ENCODE data around the gene BATF.

BATF gene, protein sequence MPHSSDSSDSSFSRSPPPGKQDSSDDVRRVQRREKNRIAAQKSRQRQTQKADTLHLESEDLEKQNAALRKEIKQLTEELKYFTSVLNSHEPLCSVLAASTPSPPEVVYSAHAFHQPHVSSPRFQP

GRCh38 chr14:75522224-75522982, at the start of gene BATF:
TSS of gene BATF (plus strand) at chr14:75522469. CDS start at chr14:75522683, 214 bp downstream.
- no peak for DNase-seq (ENCODE audit: low read depth, low spot score)

- peak; percentile 67 for DNase-seq (ENCODE audit: low read depth, low spot score)
Observed at GRCh38 chr14:75474127-75474526, 48.1 kb upstream of the BATF start.

GRCh38 chr14:75476274-75476995, 45.8 kb upstream of the BATF start:
- DNase-seq (ENCODE audit: low read depth, low spot score): peak; percentile 49

GRCh38 chr14:75477881-75478280, 44.4 kb upstream of the BATF start:
- DNase-seq (ENCODE audit: low read depth, low spot score): no peak

DNA sequence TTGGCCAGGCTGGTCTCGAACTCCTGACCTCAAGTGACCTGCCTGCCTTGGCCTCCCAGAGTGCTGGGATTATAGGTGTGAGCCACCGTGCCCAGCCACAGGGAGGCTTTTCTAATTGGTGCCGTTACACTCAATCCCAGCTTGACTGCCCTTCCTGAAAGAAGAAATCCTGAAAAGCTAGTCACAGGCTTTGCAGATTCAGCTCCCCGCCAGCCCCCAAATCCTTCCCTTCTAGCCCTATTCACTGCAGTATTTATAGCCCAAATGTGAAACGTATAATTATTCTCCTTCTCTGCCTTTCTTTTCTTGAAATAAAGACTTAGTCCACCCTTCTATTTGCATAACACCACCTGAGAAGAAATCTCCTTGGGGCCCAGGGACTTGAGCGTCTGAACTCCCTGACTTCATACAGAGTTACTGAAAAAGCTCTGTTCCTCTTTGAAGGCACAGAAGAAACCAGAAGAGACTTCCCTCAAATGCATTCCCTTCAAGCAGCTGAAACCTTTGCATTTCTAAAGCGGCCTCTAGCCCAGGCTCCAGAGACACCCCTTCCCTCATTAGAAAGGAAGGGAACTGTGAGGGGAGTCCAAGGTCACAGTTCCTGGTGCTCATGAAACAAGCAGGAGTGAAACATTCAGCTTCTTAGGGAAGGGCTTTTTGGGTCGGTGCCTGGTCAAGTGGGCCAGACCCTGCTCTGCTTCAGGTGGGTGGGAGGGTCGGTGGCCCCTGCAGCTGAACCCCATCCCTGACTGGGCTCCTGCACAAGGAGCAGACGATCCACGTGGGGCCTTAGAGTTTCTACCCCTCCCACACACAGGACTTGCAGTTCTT, 42.3 kb upstream of the BATF start:
- DNase-seq (ENCODE audit: low read depth, low spot score): peak; percentile 54

DNA sequence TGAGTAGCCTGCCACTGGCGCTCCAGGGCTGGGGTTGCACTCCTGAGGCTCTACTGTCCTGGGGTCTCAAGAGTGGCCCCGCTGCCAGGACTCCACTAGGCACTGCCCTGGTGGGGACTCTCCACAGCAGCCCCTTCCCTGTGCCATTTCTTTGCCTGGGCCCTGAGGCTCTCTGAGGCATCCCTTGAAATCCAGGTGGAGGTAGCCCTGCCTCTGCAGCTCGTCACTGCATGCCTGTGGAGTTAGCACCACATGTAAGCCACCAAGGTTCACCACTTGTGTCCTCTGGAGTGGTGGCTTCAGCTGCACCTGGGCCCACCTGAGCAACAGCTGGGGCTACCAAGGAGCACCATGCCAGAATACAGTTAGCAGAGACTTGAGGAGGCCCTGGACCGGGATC, 39.9 kb upstream of the BATF start:
- no peak for DNase-seq (ENCODE audit: low read depth, low spot score)

DNA sequence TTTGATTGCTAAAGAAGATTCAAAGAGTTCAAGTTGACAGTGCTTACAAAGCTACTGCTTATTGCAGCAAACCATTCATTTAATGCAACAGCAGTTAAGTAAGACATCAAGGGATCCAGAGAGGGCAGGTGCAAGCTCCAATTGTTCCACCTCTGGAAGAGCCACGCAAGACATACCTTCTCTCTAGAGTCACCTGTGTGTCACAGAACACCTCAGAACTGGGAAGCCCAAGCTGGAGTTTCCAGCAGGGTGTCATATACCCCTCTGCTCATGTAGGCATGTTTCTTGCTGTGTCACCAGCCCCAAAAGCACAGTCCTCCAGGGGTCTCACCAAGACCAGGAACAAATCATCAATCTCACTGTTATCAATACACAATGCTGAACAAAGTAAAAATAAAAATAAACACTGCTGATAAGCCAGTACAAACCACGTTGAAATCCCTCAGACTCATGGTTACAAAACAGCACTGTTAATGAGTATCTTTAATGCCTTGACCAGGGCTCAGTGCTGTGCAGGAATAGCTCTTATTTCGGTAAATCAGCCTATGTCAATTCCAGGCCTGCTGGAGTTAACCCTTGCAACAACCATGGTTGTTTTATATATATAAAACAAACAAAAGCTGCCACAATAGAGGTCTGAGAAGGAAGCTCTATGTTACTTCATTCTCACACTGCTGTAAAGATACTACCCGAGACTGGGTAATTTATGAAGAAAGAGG, 37.4 kb upstream of the BATF start:
- no peak for DNase-seq (ENCODE audit: low read depth, low spot score)

- no peak for DNase-seq (ENCODE audit: low read depth, low spot score)
Observed at GRCh38 chr14:75486318-75486717, 36.0 kb upstream of the BATF start.

GRCh38 chr14:75487155-75487671, 35.1 kb upstream of the BATF start:
- no peak for DNase-seq (ENCODE audit: low read depth, low spot score)

DNA sequence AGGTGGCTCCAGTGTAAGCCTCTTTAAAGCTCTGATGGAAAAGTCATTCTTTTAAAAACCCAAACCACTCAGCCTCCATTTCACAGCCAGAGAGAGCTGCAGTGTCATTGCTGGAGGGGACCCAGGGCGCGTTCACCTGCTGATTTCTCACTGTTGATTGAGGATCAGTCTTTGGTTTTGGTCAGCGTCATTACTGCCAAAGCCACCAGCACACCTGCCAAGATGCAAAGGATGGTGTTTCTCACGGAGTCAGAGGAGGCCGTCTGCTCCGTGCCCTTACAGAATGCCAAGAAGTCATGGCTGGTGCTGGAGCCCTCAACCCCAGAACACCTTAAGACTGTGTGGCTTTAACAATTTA, 32.8 kb upstream of the BATF start:
- peak; percentile 16 for DNase-seq (ENCODE audit: low read depth, low spot score)

- DNase-seq (ENCODE audit: low read depth, low spot score): no peak
Observed at GRCh38 chr14:75491376-75491978, 30.8 kb upstream of the BATF start.

DNA sequence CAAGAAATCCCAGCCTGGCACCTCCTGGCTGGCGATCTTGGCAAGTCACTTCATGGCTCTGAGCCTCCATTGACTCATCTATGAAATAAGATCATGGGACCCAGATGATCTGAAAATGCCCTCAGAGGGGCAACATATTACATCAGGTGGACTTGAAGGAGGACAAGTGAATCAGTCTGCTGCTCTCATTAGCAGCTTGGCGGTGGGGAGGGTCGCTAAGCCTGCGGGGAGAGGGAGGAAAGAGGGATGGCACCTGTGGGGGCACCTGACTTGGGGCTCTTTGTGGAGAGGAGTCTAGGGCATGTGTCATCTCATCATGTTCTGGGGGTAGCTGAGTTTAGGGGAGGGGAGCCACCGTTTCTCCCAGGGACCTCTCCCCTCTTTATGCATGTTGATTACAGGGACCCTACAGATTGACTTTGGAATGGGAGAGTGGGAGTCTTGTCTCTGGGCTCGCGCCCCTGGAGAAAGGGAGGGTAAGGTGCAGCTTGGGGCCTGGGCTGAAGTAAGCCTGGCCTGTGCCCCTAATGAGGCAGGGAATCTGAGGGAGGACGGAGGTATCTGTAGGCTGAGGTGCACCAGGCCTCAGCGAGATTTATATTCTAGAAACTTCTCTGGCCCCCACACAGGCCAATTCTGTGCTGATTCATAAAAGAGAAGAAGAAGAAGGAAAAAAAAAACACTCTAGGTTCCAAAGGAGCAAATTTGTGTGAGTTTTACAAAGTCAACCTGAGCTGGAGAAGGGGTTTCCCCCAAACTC, 29.3 kb upstream of the BATF start:
- DNase-seq (ENCODE audit: low read depth, low spot score): no peak

DNA sequence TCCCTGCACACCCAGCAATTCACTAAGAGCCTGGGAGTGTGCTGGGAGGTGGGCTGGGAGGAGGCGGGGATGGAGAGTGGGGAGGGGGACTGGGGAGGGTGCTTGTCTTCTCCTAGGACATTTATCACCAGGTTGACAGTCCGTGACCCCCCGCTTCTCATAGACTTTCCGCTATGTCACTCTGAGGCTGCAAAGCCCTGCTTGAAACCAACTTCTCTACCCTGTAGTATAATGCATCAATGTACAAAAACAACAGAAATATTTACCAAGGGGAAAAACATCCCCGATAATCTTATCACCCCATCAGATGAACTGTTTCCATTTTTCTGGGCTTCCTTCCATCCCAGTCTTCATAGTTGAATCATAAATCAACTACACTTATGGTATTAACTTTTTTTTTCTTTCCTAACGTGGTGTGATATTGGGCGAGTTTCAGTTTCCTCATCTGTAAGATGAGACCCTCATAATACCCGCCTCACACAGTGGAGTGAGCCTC, 28.6 kb upstream of the BATF start:
- no peak for DNase-seq (ENCODE audit: low read depth, low spot score)

DNA sequence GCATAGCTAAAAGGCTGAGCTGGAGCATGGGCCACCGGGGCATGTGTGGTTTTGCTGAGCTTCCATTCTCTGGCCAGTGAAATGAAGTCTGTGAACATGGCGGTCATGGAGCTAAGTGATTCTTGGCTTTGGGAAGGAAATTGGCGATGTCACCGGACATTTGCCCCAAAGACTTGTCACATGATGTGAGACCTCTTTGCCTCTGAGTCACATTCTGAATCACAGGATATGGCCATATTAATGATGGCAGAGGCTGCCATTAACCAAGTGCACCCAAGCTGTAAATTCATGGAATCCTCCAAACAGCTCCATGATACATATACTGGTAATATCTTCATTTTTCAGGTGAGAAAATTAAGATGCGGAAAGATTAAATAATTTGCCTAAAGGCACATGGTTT, 27.4 kb upstream of the BATF start:
- no peak for DNase-seq (ENCODE audit: low read depth, low spot score)

GRCh38 chr14:75495399-75495798, 26.9 kb upstream of the BATF start:
- no peak for DNase-seq (ENCODE audit: low read depth, low spot score)

- DNase-seq (ENCODE audit: low read depth, low spot score): no peak
Observed at GRCh38 chr14:75495882-75496281, 26.4 kb upstream of the BATF start.

GRCh38 chr14:75496755-75497154, 25.5 kb upstream of the BATF start:
- DNase-seq (ENCODE audit: low read depth, low spot score): no peak

DNA sequence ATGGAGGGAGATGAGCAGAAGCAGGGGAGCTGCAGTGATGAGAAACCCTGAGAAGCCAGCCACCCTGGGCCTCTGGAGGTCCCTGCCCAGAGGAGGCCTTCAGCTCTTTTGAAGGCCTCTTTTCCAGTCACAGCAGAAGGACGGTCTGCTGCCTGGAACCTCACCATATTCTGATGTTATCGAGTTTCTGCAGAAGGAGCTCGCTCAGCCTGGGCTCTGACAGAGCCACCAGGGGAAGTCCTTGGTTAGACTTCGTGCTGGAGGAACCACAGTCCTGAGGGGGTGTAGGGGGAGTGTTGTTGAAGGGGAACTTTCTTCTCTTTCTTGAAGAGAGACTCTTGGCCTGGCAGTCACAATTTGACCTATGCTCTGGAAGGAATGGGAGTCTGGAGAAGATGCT, 25.1 kb upstream of the BATF start:
- DNase-seq (ENCODE audit: low read depth, low spot score): no peak

GRCh38 chr14:75497701-75498100, 24.6 kb upstream of the BATF start:
- no peak for DNase-seq (ENCODE audit: low read depth, low spot score)
